Measurements from ENCODE around the gene LRRC75A. TPM values are rescaled to one million over a fixed set of nuclear protein-coding genes. Genes with fewer than 3 reads are reported as not detected.

Gene LRRC75A
- total and polyA plus RNA-seq, 2 donors (not counting 1 experiment from before 2014, with no cell fraction given), result 2.0 to 3.4 TPM

- H3K4me1 Mint-ChIP-seq, result peaks cover 43% of the 10 kb centered on the region
- ATAC-seq (ENCODE audit: low read depth) (peak; percentile 84), DNase-seq (peak; percentile 97)
- TF ChIP-seq CTCF (IDR thresholded peaks at IDR 0.05), result no peak
- TF ChIP-seq EZH2 (IDR thresholded peaks at IDR 0.05; ENCODE audit: borderline replicate concordance, insufficient read depth, low read depth, low read length, poor library complexity, severe bottlenecking), result no peak
- peaks cover 48% of the 10 kb centered on the region for H3K79me2 ChIP-seq (ENCODE audit: control insufficient read depth, insufficient read depth, low read length)
- peak overlapping the region; percentile 88 for H2AFZ ChIP-seq (ENCODE audit: insufficient read depth, low read depth, low read length, poor library complexity, severe bottlenecking)
- H3K4me1 ChIP-seq (ENCODE audit: control insufficient read depth in 2 of 2, insufficient read depth in 2 of 2, low read length in 2 of 2), result peaks cover 16 to 26% of the 10 kb centered on the region in 2 donors
- peak overlapping the region; percentile 68 to 92 for H3K27ac ChIP-seq (ENCODE audit: low read length in 2 of 2)
- intact Hi-C loops (cut with micrococcal nuclease), result loop anchor here (1.0 to 5.0 kb wide), 7 partner anchors 22 to 221 kb away; partner anchors contain the start of genes NCOR1, PIGL and UBB
- H3K27me3 ChIP-seq (replicated peaks in 1 of 4; ENCODE audit: control extremely low read depth in 1 of 4, control insufficient read depth in 3 of 4, insufficient read depth in 4 of 4, low read length in 3 of 4), result no peaks in the 10 kb centered on the region
- POLR2A ChIA-PET, result interaction anchor here (1.3 to 2.8 kb wide), 6 partner anchors 22 to 223 kb away, joined by 4 to 30 read pairs (median 6); partner anchors contain the start of genes NCOR1, TRPV2 and UBB
- no peaks in the 10 kb centered on the region for H3K27me3 Mint-ChIP-seq
- peak overlapping the region; percentile 99 for H3K4me3 Mint-ChIP-seq
- WGBS (ENCODE audit: insufficient coverage), result under 1% methylated on average over 45 of the region's 46 CpGs
- H3K36me3 ChIP-seq (replicated peaks in 1 of 2; ENCODE audit: control extremely low read depth in 1 of 2, control insufficient read depth in 1 of 2, extremely low read depth in 1 of 2, insufficient read depth in 2 of 2, low read length in 1 of 2), result peaks cover 8 to 29% of the 10 kb centered on the region in 2 experiments
- peak overlapping the region; percentile 87 for H3K4me2 ChIP-seq (replicated peaks; ENCODE audit: low read depth, low read length, poor library complexity, severe bottlenecking)
- no peaks in the 10 kb centered on the region for H3K9me3 Mint-ChIP-seq (ENCODE audit: insufficient read depth)
- peak overlapping the region; percentile 87 to 94 (median 88) for H3K4me3 ChIP-seq (ENCODE audit: control extremely low read depth in 1 of 5, extremely low read depth in 1 of 5, insufficient read depth in 1 of 5, low read depth in 2 of 5, low read length in 4 of 5)
- H3K27ac Mint-ChIP-seq, result peak overlapping the region; percentile 96
- peak overlapping the region; percentile 93 for H3K9ac ChIP-seq (ENCODE audit: low read length)
- no peaks in the 10 kb centered on the region for H3K9me3 ChIP-seq (ENCODE audit: control extremely low read depth in 1 of 3, control insufficient read depth in 2 of 3, insufficient read depth in 1 of 3, low read length in 2 of 3)
- CTCF ChIA-PET, result interaction anchor here (0.8 to 3.6 kb wide), 10 partner anchors 11 to 97 kb away, joined by 3 to 19 read pairs (median 8); partner anchors contain the start of genes TRPV2 and UBB
- peaks cover 23% of the 10 kb centered on the region for H4K20me1 ChIP-seq (ENCODE audit: control insufficient read depth, insufficient read depth, low read length, poor library complexity, severe bottlenecking)
Observed at GRCh38 chr17:16438557-16439302, 53.3 kb downstream of the LRRC75A start.

All from B cell (primary cell).